HepG2 (cell line): ENCODE results near the gene ASXL1. TPM values are rescaled to one million over a fixed set of nuclear protein-coding genes. Genes with fewer than 3 reads are reported as not detected.

Source experiments
- E2F1 ChIP-seq: sonication (generic); formaldehyde crosslinking; IDR thresholded peaks from 2 replicates; pipeline ENCODE4 v1.5.0; 2020; ENCODE audit warnings: missing genetic modification reagents
- FOXK2 ChIP-seq: fragments of 450-650 bp; IDR thresholded peaks from 2 replicates; pipeline ENCODE4 v1.6.1; 2016
- GABPA ChIP-seq, 2 experiments: IDR thresholded peaks; 2 replicates each; pipeline ENCODE4 v1.6.1; 2011 to 2016; ENCODE audit warnings: low read depth in 2 of 2, low read length in 1 of 2, missing biosample characterization in 1 of 2, missing genetic modification characterization in 1 of 2
- GATAD2A ChIP-seq: IDR thresholded peaks from 2 replicates; pipeline ENCODE4 v1.6.1; 2016
- IRF2 ChIP-seq: IDR thresholded peaks from 2 replicates; pipeline ENCODE4 v1.6.1; 2018; ENCODE audit warnings: missing genetic modification reagents, missing compliant biosample characterization
- KDM3A ChIP-seq: IDR thresholded peaks from 2 replicates; pipeline ENCODE4 v1.6.1; 2018; ENCODE audit warnings: low read depth, missing compliant biosample characterization
- MBD4 ChIP-seq: IDR thresholded peaks from 2 replicates; pipeline ENCODE4 v1.6.1; 2012; ENCODE audit warnings: low read length, inconsistent platforms, borderline replicate concordance
- PAXIP1 ChIP-seq: sonication (generic); formaldehyde crosslinking; conservative IDR thresholded peaks from 2 replicates; pipeline ENCODE4 v1.4.0; 2020; ENCODE audit warnings: mild to moderate bottlenecking, missing genetic modification reagents, moderate library complexity
- RBFOX2 ChIP-seq: fragments of 200-400 bp; formaldehyde crosslinking; IDR thresholded peaks from 2 replicates; pipeline ENCODE4 v1.6.1; 2017; ENCODE audit warnings: low read depth, mild to moderate bottlenecking, low read length
- SNAPC2 ChIP-seq: sonication (generic); formaldehyde crosslinking; IDR thresholded peaks from 2 replicates; pipeline ENCODE4 v1.8.1; 2022; ENCODE audit warnings: mild to moderate bottlenecking, missing genetic modification reagents
- ZBTB34 ChIP-seq: sonication (generic); formaldehyde crosslinking; IDR thresholded peaks from 2 replicates; pipeline ENCODE4 v1.8.0; 2022; ENCODE audit warnings: mild to moderate bottlenecking, missing genetic modification reagents
- ZNF136 ChIP-seq: sonication (generic); formaldehyde crosslinking; IDR thresholded peaks from 2 replicates; pipeline ENCODE4 v1.8.1; 2022; ENCODE audit warnings: low read depth, mild to moderate bottlenecking, moderate library complexity, missing genetic modification reagents
- ZNF501 ChIP-seq: sonication (generic); formaldehyde crosslinking; IDR thresholded peaks from 2 replicates; pipeline ENCODE4 v1.5.1; 2020; ENCODE audit warnings: mild to moderate bottlenecking, moderate library complexity, missing genetic modification reagents
- ZNF687 ChIP-seq: sonication (generic); formaldehyde crosslinking; IDR thresholded peaks from 2 replicates; pipeline ENCODE4 v1.5.1; 2020; ENCODE audit warnings: mild to moderate bottlenecking, missing genetic modification reagents, moderate library complexity
- polyA plus RNA-seq, 8 experiments: library from polyadenylated mRNA; depleted of rRNA in 3 of 8; stranded (reverse) in 7 of 8; unstranded in 1 of 8; fragments of >200 nt; fragmentation: Illumina TruSeq in 4 of 8; extraction: Trizol in 4 of 8; gene quantifications; 2 replicates each; pipeline versions ENCODE4 v1.2.1 to v1.2.3, GENCODE V29; 2011 to 2016; ENCODE audit warnings: low read depth in 4 of 8, missing spikeins in 1 of 8, mixed read lengths in 1 of 8; ENCODE audit not compliant: insufficient read depth in 1 of 8
- total RNA-seq, 5 experiments: library from RNA; depleted of rRNA; stranded (reverse); fragments of >200 nt; fragmentation: Illumina TruSeq; extraction: Trizol; gene quantifications; 2 replicates each; pipeline ENCODE4 v1.2.3, GENCODE V29; 2016; ENCODE audit warnings: low read depth in 1 of 5

ASXL1 gene
- total and polyA plus RNA-seq, 2 of the 13 experiments (the other 11 are each of a cell fraction or from before 2014, with no cell fraction given): 62.1 to 74.8 TPM

- no peak for TF ChIP-seq ZBTB34 (CRISPR knock-in tag)
- no peak for TF ChIP-seq GABPA (IDR thresholded peaks at IDR 0.05; ENCODE audit: low read depth, low read length)
- peak; percentile 50; the same call in 1 of the 2 replicates for TF ChIP-seq GABPA (CRISPR knock-in tag; IDR thresholded peaks at IDR 0.05; ENCODE audit: low read depth)
- peak; percentile 92 for TF ChIP-seq PAXIP1 (CRISPR knock-in tag)
- TF ChIP-seq FOXK2: peak; percentile 93
- TF ChIP-seq MBD4: peak; percentile 93; the same call in 1 of the 2 replicates
- TF ChIP-seq KDM3A (CRISPR knock-in tag): peak; percentile 78; the same call in 1 of the 2 replicates
- TF ChIP-seq SNAPC2 (CRISPR knock-in tag): peak; percentile 85; the same call in 1 of the 2 replicates
- peak; percentile 99 for TF ChIP-seq GATAD2A
- no peak for TF ChIP-seq RBFOX2
- TF ChIP-seq ZNF687 (CRISPR knock-in tag): peak; percentile 54
- TF ChIP-seq ZNF501 (CRISPR knock-in tag): 0 out of 2 replicates have a peak, but pooled peaks have one; percentile 59
- no peak for TF ChIP-seq ZNF136
- TF ChIP-seq IRF2: peak; percentile 86
- no peak for TF ChIP-seq E2F1
Observed at GRCh38 chr20:32329817-32330554, 28.1 kb upstream of the ASXL1 start (continued).
